Chondrocyte (in vitro differentiated cells): ENCODE measurements around the gene SEMA7A. TPM values are rescaled to one million over a fixed set of nuclear protein-coding genes. Genes with fewer than 3 reads are reported as not detected.

Experiments
- DNase-seq: peaks from one replicate; pipeline ENCODE4 v3.0.0; 2021; ENCODE audit warnings: mixed read lengths, low spot score
- H3K27ac Mint-ChIP-seq: one replicate; pipeline ENCODE4 v1.8.0; 2021; ENCODE audit warnings: mild to moderate bottlenecking, moderate library complexity, mixed read lengths; ENCODE audit not compliant: unreplicated experiment
- H3K27me3 Mint-ChIP-seq: 2 replicates; pipeline ENCODE4 v1.8.0; 2021; ENCODE audit warnings: low read depth, mixed read lengths
- H3K36me3 Mint-ChIP-seq: 2 replicates; pipeline ENCODE4 v1.8.0; 2021; ENCODE audit warnings: low read depth, mixed read lengths
- H3K4me1 Mint-ChIP-seq: 2 replicates; pipeline ENCODE4 v1.8.0; 2021; ENCODE audit warnings: low read depth, mild to moderate bottlenecking, mixed read lengths
- H3K4me3 Mint-ChIP-seq: one replicate; pipeline ENCODE4 v1.8.0; 2021; ENCODE audit warnings: mild to moderate bottlenecking, moderate library complexity, mixed read lengths; ENCODE audit not compliant: unreplicated experiment
- H3K9me3 Mint-ChIP-seq: 2 replicates; pipeline ENCODE4 v1.8.0; 2021; ENCODE audit warnings: low read depth, mixed read lengths
- CTCF ChIP-seq: fragments of 200-600 bp; sonication (generic); IDR thresholded peaks from 2 replicates; pipeline ENCODE4 v1.5.0; 2021; ENCODE audit warnings: antibody characterized with exemption, mild to moderate bottlenecking, moderate library complexity
- total RNA-seq: library from RNA; stranded (reverse); gene quantifications from 3 replicates; pipeline ENCODE4 v1.2.1, GENCODE V29; 2021

Gene SEMA7A
- total RNA-seq, 1 donor from 2014 or later = 2.3 TPM

GRCh38 chr15:74400915-74401757 is 32.6 kb downstream of the SEMA7A start:
- H3K36me3 Mint-ChIP-seq = no peaks in the 10 kb centered on the region
- H3K27ac Mint-ChIP-seq = no peak overlapping the region
- H3K4me1 Mint-ChIP-seq = peaks cover 11% of the 10 kb centered on the region
- H3K27me3 Mint-ChIP-seq = peaks cover 4% of the 10 kb centered on the region
- TF ChIP-seq CTCF = no peak
- no peak overlapping the region for H3K4me3 Mint-ChIP-seq
- no peak for DNase-seq
- no peaks in the 10 kb centered on the region for H3K9me3 Mint-ChIP-seq

- Mint-ChIP-seq H3K27me3 (peaks cover 4% of the 10 kb centered on the region), H3K9me3 (no peaks in the 10 kb centered on the region), H3K4me3 (no peak overlapping the region), H3K36me3 (no peaks in the 10 kb centered on the region), H3K4me1 (peaks cover 11% of the 10 kb centered on the region), H3K27ac (no peak overlapping the region)
- no peak for TF ChIP-seq CTCF
- DNase-seq = no peak
Observed at GRCh38 chr15:74400313-74400860, 33.4 kb downstream of the SEMA7A start.

- no peaks in the 10 kb centered on the region for H3K36me3 Mint-ChIP-seq
- DNase-seq = no peak
- no peak overlapping the region for H3K27ac Mint-ChIP-seq
Observed at GRCh38 chr15:74399511-74400312, 34.0 kb downstream of the SEMA7A start.

GRCh38 chr15:74399100-74399499 is 34.7 kb downstream of the SEMA7A start:
- no peak for TF ChIP-seq CTCF
- Mint-ChIP-seq H3K27ac (no peak overlapping the region), H3K27me3 (peaks cover 4% of the 10 kb centered on the region), H3K4me1 (peaks cover 13% of the 10 kb centered on the region), H3K9me3 (no peaks in the 10 kb centered on the region), H3K36me3 (no peaks in the 10 kb centered on the region), H3K4me3 (no peak overlapping the region)
- DNase-seq = no peak

More at GRCh38 chr15:74399511-74400312, 34.0 kb downstream of the SEMA7A start:
- no peak for TF ChIP-seq CTCF
- Mint-ChIP-seq H3K4me3 (no peak overlapping the region), H3K27me3 (peaks cover 4% of the 10 kb centered on the region), H3K4me1 (peaks cover 14% of the 10 kb centered on the region), H3K9me3 (no peaks in the 10 kb centered on the region)

- TF ChIP-seq CTCF = no peak
- no peaks in the 10 kb centered on the region for H3K9me3 Mint-ChIP-seq
- H3K4me1 Mint-ChIP-seq = peaks cover 8% of the 10 kb centered on the region
- peaks cover 4% of the 10 kb centered on the region for H3K27me3 Mint-ChIP-seq
- H3K27ac Mint-ChIP-seq = no peak overlapping the region
- DNase-seq = no peak
- H3K4me3 Mint-ChIP-seq = no peak overlapping the region
- no peaks in the 10 kb centered on the region for H3K36me3 Mint-ChIP-seq
Observed at GRCh38 chr15:74398183-74398582, 35.6 kb downstream of the SEMA7A start.
